ENCODE results near the gene APOL6.
"Not testable (repeated sequence)": the region's sequence is repeated elsewhere in the genome, so short reads cannot be mapped to it uniquely, and the experiment has no call there.

The APOL6 gene

DNA sequence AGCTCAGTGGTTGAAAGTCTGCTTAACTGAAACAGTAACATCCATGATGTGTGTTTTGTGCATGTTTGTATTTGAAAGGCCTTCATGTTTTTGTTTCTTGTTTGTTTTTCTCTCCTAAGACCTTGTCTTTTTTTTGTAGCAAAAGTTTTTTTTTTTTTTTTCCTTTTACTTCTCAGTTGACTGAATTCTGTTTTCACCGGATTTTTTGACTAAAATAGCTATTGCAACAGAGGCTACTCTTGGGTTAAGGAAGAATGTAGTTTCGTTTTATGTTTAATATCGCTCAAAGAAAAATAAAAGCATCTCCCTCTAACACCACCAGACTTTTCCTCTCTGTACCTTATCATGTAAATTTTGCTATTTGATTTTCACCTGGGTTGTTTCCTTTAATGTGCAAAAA lies 15.1 kb downstream of the APOL6 start:
- Histone ChIP-seq H2BK120ac (ENCODE audit: low read depth, low read length) (no peak overlapping the region), H2BK15ac (ENCODE audit: low read depth, poor library complexity, severe bottlenecking) (no peak overlapping the region), H3K9ac (ENCODE audit: low read length) (peak overlapping the region; percentile 85), H3K9me3 (ENCODE audit: control insufficient read depth, low read length) (peaks cover 29% of the 10 kb centered on the region), H2BK5ac (ENCODE audit: low read depth, low read length, poor library complexity, severe bottlenecking) (no peak overlapping the region), H4K91ac (ENCODE audit: low read length) (no peak overlapping the region), H3K4ac (ENCODE audit: low read depth in 1 of 2, low read length in 2 of 2) (no peak overlapping the region), H3K36me3 (ENCODE audit: control insufficient read depth in 1 of 2, insufficient read depth in 2 of 2, low read depth in 1 of 2, low read length in 2 of 2) (peaks cover 13 to 49% of the 10 kb centered on the region in 2 experiments), H2BK12ac (ENCODE audit: low read length in 2 of 2) (no peak overlapping the region), H3K14ac (ENCODE audit: low read length in 2 of 2) (no peak overlapping the region), H2AK5ac (ENCODE audit: low read length, severe bottlenecking) (no peak overlapping the region), H2AFZ (ENCODE audit: low read depth, low read length) (no peak overlapping the region), H3K18ac (ENCODE audit: low read depth in 1 of 2, low read length in 2 of 2) (no peak overlapping the region), H3K79me1 (replicated peaks; ENCODE audit: low read length, poor library complexity, severe bottlenecking) (no peaks in the 10 kb centered on the region), H4K8ac (ENCODE audit: low read length) (no peak overlapping the region), H3K23ac (ENCODE audit: low read length in 2 of 2) (no peak overlapping the region), H3K27ac (ENCODE audit: low read length, poor library complexity, severe bottlenecking) (no peak overlapping the region), H3K4me3 (ENCODE audit: insufficient read depth in 1 of 2, low read depth in 1 of 2, low read length in 2 of 2) (peak overlapping the region in 1 of 2 experiments; percentile 61), H3K4me1 (ENCODE audit: control insufficient read depth, insufficient read depth, low read depth, low read length) (no peaks in the 10 kb centered on the region), H3K4me2 (ENCODE audit: low read length, poor library complexity, severe bottlenecking) (no peak overlapping the region), H3K27me3 (ENCODE audit: control insufficient read depth in 1 of 2, insufficient read depth in 1 of 2, low read length in 2 of 2) (no peaks in the 10 kb centered on the region)
- DNase-seq, result no peak
- WGBS, result no CpG with 5 or more reads among the region's 3 CpGs

- Histone ChIP-seq H3K4me1 (ENCODE audit: control insufficient read depth, insufficient read depth, low read depth, low read length) (no peaks in the 10 kb centered on the region), H3K14ac (ENCODE audit: low read length in 2 of 2) (no peak overlapping the region), H2AFZ (ENCODE audit: low read depth, low read length) (no peak overlapping the region), H4K8ac (ENCODE audit: low read length) (no peak overlapping the region), H2BK12ac (ENCODE audit: low read length in 2 of 2) (no peak overlapping the region), H3K4ac (ENCODE audit: low read depth in 1 of 2, low read length in 2 of 2) (no peak overlapping the region), H2BK15ac (ENCODE audit: low read depth, poor library complexity, severe bottlenecking) (no peak overlapping the region), H2BK5ac (ENCODE audit: low read depth, low read length, poor library complexity, severe bottlenecking) (no peak overlapping the region), H3K9me3 (ENCODE audit: control insufficient read depth, low read length) (peaks cover 22% of the 10 kb centered on the region), H2AK5ac (ENCODE audit: low read length, severe bottlenecking) (no peak overlapping the region), H3K9ac (ENCODE audit: low read length) (no peak overlapping the region), H3K18ac (ENCODE audit: low read depth in 1 of 2, low read length in 2 of 2) (no peak overlapping the region), H3K4me2 (ENCODE audit: low read length, poor library complexity, severe bottlenecking) (no peak overlapping the region), H3K36me3 (ENCODE audit: control insufficient read depth in 1 of 2, insufficient read depth in 2 of 2, low read depth in 1 of 2, low read length in 2 of 2) (peaks cover 0 to 33% of the 10 kb centered on the region in 2 experiments), H3K27me3 (ENCODE audit: control insufficient read depth in 1 of 2, insufficient read depth in 1 of 2, low read length in 2 of 2) (no peaks in the 10 kb centered on the region), H3K27ac (ENCODE audit: low read length, poor library complexity, severe bottlenecking) (no peak overlapping the region), H4K91ac (ENCODE audit: low read length) (no peak overlapping the region), H3K4me3 (ENCODE audit: insufficient read depth in 1 of 2, low read depth in 1 of 2, low read length in 2 of 2) (no peak overlapping the region), H2BK120ac (ENCODE audit: low read depth, low read length) (no peak overlapping the region), H3K23ac (ENCODE audit: low read length in 2 of 2) (no peak overlapping the region), H3K79me1 (replicated peaks; ENCODE audit: low read length, poor library complexity, severe bottlenecking) (no peaks in the 10 kb centered on the region)
- no peak for DNase-seq
- WGBS, result 89% methylated on average over 5 of the region's 5 CpGs
Measured at GRCh38 chr22:35664955-35665587, 16.8 kb downstream of the APOL6 start.

- not testable (repeated sequence) for H2AFZ ChIP-seq (ENCODE audit: low read depth, low read length); H3K23ac ChIP-seq (ENCODE audit: low read length in 2 of 2); H3K79me1 ChIP-seq (replicated peaks; ENCODE audit: low read length, poor library complexity, severe bottlenecking)
Measured at GRCh38 chr22:35666699-35667098, 18.5 kb downstream of the APOL6 start.

GRCh38 chr22:35674335-35674734 lies 26.1 kb downstream of the APOL6 start:
- no peak overlapping the region for H2BK15ac ChIP-seq (ENCODE audit: low read depth, poor library complexity, severe bottlenecking)
- no peak overlapping the region for H2BK5ac ChIP-seq (ENCODE audit: low read depth, low read length, poor library complexity, severe bottlenecking)
- H2AK5ac ChIP-seq (ENCODE audit: low read length, severe bottlenecking), result no peak overlapping the region
- H3K79me1 ChIP-seq (replicated peaks; ENCODE audit: low read length, poor library complexity, severe bottlenecking), result no peaks in the 10 kb centered on the region
- H3K23ac ChIP-seq (ENCODE audit: low read length in 2 of 2), result no peak overlapping the region
- H3K4me3 ChIP-seq (ENCODE audit: insufficient read depth in 1 of 2, low read depth in 1 of 2, low read length in 2 of 2), result no peak overlapping the region
- H2BK120ac ChIP-seq (ENCODE audit: low read depth, low read length), result no peak overlapping the region
- no peaks in the 10 kb centered on the region for H3K27me3 ChIP-seq (ENCODE audit: control insufficient read depth in 1 of 2, insufficient read depth in 1 of 2, low read length in 2 of 2)
- H4K91ac ChIP-seq (ENCODE audit: low read length), result no peak overlapping the region
- H3K18ac ChIP-seq (ENCODE audit: low read depth in 1 of 2, low read length in 2 of 2), result no peak overlapping the region
- peaks cover 3% of the 10 kb centered on the region for H3K4me1 ChIP-seq (ENCODE audit: control insufficient read depth, insufficient read depth, low read depth, low read length)
- H3K14ac ChIP-seq (ENCODE audit: low read length in 2 of 2), result no peak overlapping the region
- DNase-seq, result no peak
- no peak overlapping the region for H3K27ac ChIP-seq (ENCODE audit: low read length, poor library complexity, severe bottlenecking)
- H3K4ac ChIP-seq (ENCODE audit: low read depth in 1 of 2, low read length in 2 of 2), result no peak overlapping the region
- no peak overlapping the region for H3K4me2 ChIP-seq (ENCODE audit: low read length, poor library complexity, severe bottlenecking)
- no peak overlapping the region for H4K8ac ChIP-seq (ENCODE audit: low read length)
- H3K36me3 ChIP-seq (ENCODE audit: control insufficient read depth in 1 of 2, insufficient read depth in 2 of 2, low read depth in 1 of 2, low read length in 2 of 2), result no peaks in the 10 kb centered on the region
- H2AFZ ChIP-seq (ENCODE audit: low read depth, low read length), result no peak overlapping the region
- H3K9ac ChIP-seq (ENCODE audit: low read length), result no peak overlapping the region
- peaks cover 5% of the 10 kb centered on the region for H3K9me3 ChIP-seq (ENCODE audit: control insufficient read depth, low read length)
- H2BK12ac ChIP-seq (ENCODE audit: low read length in 2 of 2), result no peak overlapping the region

More at GRCh38 chr22:35666699-35667098, 18.5 kb downstream of the APOL6 start:
- H2BK12ac ChIP-seq (ENCODE audit: low read length in 2 of 2); H4K91ac ChIP-seq (ENCODE audit: low read length); H2BK120ac ChIP-seq (ENCODE audit: low read depth, low read length); H4K8ac ChIP-seq (ENCODE audit: low read length); H3K4me1 ChIP-seq (ENCODE audit: control insufficient read depth, insufficient read depth, low read depth, low read length); H3K4ac ChIP-seq (ENCODE audit: low read depth in 1 of 2, low read length in 2 of 2); H3K27me3 ChIP-seq (ENCODE audit: control insufficient read depth in 1 of 2, insufficient read depth in 1 of 2, low read length in 2 of 2); H3K27ac ChIP-seq (ENCODE audit: low read length, poor library complexity, severe bottlenecking); H3K14ac ChIP-seq (ENCODE audit: low read length in 2 of 2); H2BK15ac ChIP-seq (ENCODE audit: low read depth, poor library complexity, severe bottlenecking); H3K4me2 ChIP-seq (ENCODE audit: low read length, poor library complexity, severe bottlenecking); H3K4me3 ChIP-seq (ENCODE audit: insufficient read depth in 1 of 2, low read depth in 1 of 2, low read length in 2 of 2); H2AK5ac ChIP-seq (ENCODE audit: low read length, severe bottlenecking); DNase-seq; H3K9ac ChIP-seq (ENCODE audit: low read length); H3K18ac ChIP-seq (ENCODE audit: low read depth in 1 of 2, low read length in 2 of 2); H2BK5ac ChIP-seq (ENCODE audit: low read depth, low read length, poor library complexity, severe bottlenecking): not testable (repeated sequence)
- WGBS, result 75% methylated on average over 1 of the region's 1 CpG
- Histone ChIP-seq H3K36me3 (ENCODE audit: control insufficient read depth in 1 of 2, insufficient read depth in 2 of 2, low read depth in 1 of 2, low read length in 2 of 2) (peaks cover 0 to 24% of the 10 kb centered on the region in 2 experiments), H3K9me3 (ENCODE audit: control insufficient read depth, low read length) (peaks cover 20% of the 10 kb centered on the region)
